ENCODE results near the gene FBXO8.

DNA sequence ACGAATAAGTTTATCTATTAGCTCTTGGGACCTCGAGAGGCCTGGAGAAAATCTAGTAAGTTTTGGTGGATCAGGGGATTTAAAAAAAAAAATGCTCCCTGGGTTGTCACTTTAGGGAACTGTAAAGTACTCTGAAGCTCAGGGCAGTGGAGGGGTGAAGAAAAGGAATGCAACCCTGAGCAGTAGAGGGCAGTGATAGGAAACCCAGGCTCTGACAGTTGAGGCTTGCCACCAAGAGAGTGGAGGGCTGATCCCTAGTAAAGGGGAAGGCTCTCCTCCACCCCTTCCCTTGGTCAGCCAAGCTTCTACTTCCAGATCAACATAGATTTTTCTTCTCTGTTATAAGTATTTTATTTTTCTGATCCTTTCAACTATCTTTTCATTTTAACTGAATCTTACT lies 73.1 kb downstream of the FBXO8 start:
- TF ChIP-seq CTCF (conservative IDR thresholded peaks at IDR 0.05; ENCODE audit: low read depth, low read length) (no peak), EZH2 (IDR thresholded peaks at IDR 0.05; ENCODE audit: borderline replicate concordance, low read depth, low read length, poor library complexity, severe bottlenecking) (no peak)
